Lung (tissue), 12 donors: ENCODE data around the gene SLC37A3. TPM values are rescaled to one million over a fixed set of nuclear protein-coding genes. Genes with fewer than 3 reads are reported as not detected.

Experiments
- ATAC-seq: fragments of 200-7000 bp; cut with Tn5 transposase; one replicate; pipeline ENCODE4 v1.9.1; 2020; ENCODE audit warnings: moderate number of reproducible peaks; ENCODE audit not compliant: insufficient read depth, low FRiP score
- DNase-seq, 3 donors: peaks; one replicate each; pipeline ENCODE4 v3.0.0-alpha.2; 2013 to 2017
- H3K27ac ChIP-seq, 2 donors: one replicate each; pipeline ENCODE4 v1.5.1; 2013; ENCODE audit warnings: mild to moderate bottlenecking in 2 of 2, moderate library complexity in 2 of 2, control low read depth in 1 of 2, inconsistent platforms in 1 of 2, low read depth in 1 of 2, low read length in 1 of 2
- H3K27me3 ChIP-seq, 3 donors: one replicate each; pipeline ENCODE4 v1.5.1; 2013; ENCODE audit warnings: low read length in 2 of 3; ENCODE audit not compliant: control insufficient read depth in 3 of 3, insufficient read depth in 3 of 3
- H3K36me3 ChIP-seq, 4 donors: one replicate each; pipeline ENCODE4 v1.5.1; 2013; ENCODE audit warnings: low read length in 4 of 4, mild to moderate bottlenecking in 1 of 4, moderate library complexity in 1 of 4; ENCODE audit not compliant: control insufficient read depth in 4 of 4, insufficient read depth in 4 of 4
- H3K4me1 ChIP-seq, 5 donors: one replicate each; pipeline ENCODE4 v1.5.1; 2013; ENCODE audit warnings: low read length in 5 of 5, mild to moderate bottlenecking in 2 of 5, moderate library complexity in 1 of 5; ENCODE audit not compliant: control insufficient read depth in 5 of 5, insufficient read depth in 5 of 5
- H3K4me3 ChIP-seq: one replicate; pipeline ENCODE4 v1.5.1; 2013; ENCODE audit warnings: mild to moderate bottlenecking, control low read depth, moderate library complexity
- H3K9ac ChIP-seq, 2 donors: one replicate each; pipeline ENCODE4 v1.5.1; 2013; ENCODE audit warnings: low read length in 2 of 2, control low read depth in 1 of 2; ENCODE audit not compliant: insufficient read depth in 1 of 2
- H3K9me3 ChIP-seq, 4 donors: one replicate each; pipeline ENCODE4 v1.5.1; 2013; ENCODE audit warnings: low read length in 3 of 4, mild to moderate bottlenecking in 1 of 4, moderate library complexity in 1 of 4; ENCODE audit not compliant: control insufficient read depth in 4 of 4, insufficient read depth in 3 of 4
- CTCF ChIP-seq: IDR thresholded peaks from 2 replicates; pipeline ENCODE4 v1.5.1; 2012; ENCODE audit warnings: mild to moderate bottlenecking; ENCODE audit errors: control extremely low read depth, extremely low read depth
- WGBS, 2 donors: extraction: QIAGEN DNeasy Blood & Tissue Kit; methylation state at CpG; one replicate each; pipeline ENCODE4 v1.1.7; 2013; 5-methylcytosine and 5-hydroxymethylcytosine counted together
- polyA plus RNA-seq, 2 donors: library from polyadenylated mRNA; stranded (reverse); fragments of 200-250 nt; gene quantifications; one replicate each; pipeline ENCODE4 v1.2.1, GENCODE V29; 2013
- total RNA-seq, 2 donors: library from RNA; depleted of rRNA in 1 of 2; stranded (reverse); fragments of >200 nt in 1 of 2; gene quantifications; one replicate each; pipeline ENCODE4 v1.2.1, GENCODE V29; 2014 to 2021
- donor health status: control.
- donor health status: control.
- donor health status: Bipolar disorder and iron deficiency.
- donor health status: healthy.
- donor health status: DM: yes; HTN: yes; CAD: no.

Gene SLC37A3
- total and polyA plus RNA-seq, 4 donors, result 19.2 to 53.4 (median 26.8) TPM

GRCh38 chr7:140326116-140326928 is 72.0 kb downstream of the SLC37A3 start:
- Histone ChIP-seq H3K4me1 (peaks cover 0 to 5% (median 3%) of the 10 kb centered on the region in 5 donors), H3K9ac (no peak overlapping the region), H3K27ac (peak overlapping the region in 1 of 2 donors; percentile 18), H3K36me3 (no peaks in the 10 kb centered on the region), H3K4me3 (no peak overlapping the region), H3K9me3 (no peaks in the 10 kb centered on the region), H3K27me3 (no peaks in the 10 kb centered on the region)
- DNase-seq (peak; percentile 72 to 86 (median 82)), ATAC-seq (no peak)
- peak; percentile 74 for TF ChIP-seq CTCF
- 32 to 43% methylated on average over 16 of the region's 16 CpGs for WGBS, 2 donors

GRCh38 chr7:140325600-140325999 is 72.7 kb downstream of the SLC37A3 start:
- ATAC-seq (no peak), DNase-seq (no peak)
- H3K9me3 ChIP-seq, result no peaks in the 10 kb centered on the region
- H3K4me3 ChIP-seq, result no peak overlapping the region
- H3K27ac ChIP-seq, result no peak overlapping the region
- H3K4me1 ChIP-seq, result peaks cover 0 to 3% (median 0%) of the 10 kb centered on the region in 5 donors
- H3K27me3 ChIP-seq, result no peaks in the 10 kb centered on the region
- TF ChIP-seq CTCF, result no peak
- H3K9ac ChIP-seq, result no peak overlapping the region
- 81 to 89% methylated on average over 8 of the region's 8 CpGs for WGBS, 2 donors
- no peaks in the 10 kb centered on the region for H3K36me3 ChIP-seq

- no peaks in the 10 kb centered on the region for H3K36me3 ChIP-seq
- DNase-seq, result no peak
- no peak overlapping the region for H3K9ac ChIP-seq
- H3K9me3 ChIP-seq, result no peaks in the 10 kb centered on the region
- H3K27me3 ChIP-seq, result no peaks in the 10 kb centered on the region
- no peak overlapping the region for H3K27ac ChIP-seq
- no peak for TF ChIP-seq CTCF
- ATAC-seq, result no peak
- 72 to 85% methylated on average over 2 of the region's 2 CpGs for WGBS, 2 donors
- peaks cover 0 to 3% (median 0%) of the 10 kb centered on the region in 5 donors for H3K4me1 ChIP-seq
- H3K4me3 ChIP-seq, result no peak overlapping the region
Observed at GRCh38 chr7:140324714-140325113, 73.6 kb downstream of the SLC37A3 start.
